Measurements from ENCODE around the gene SHISAL2A. TPM values are rescaled to one million over a fixed set of nuclear protein-coding genes. Genes with fewer than 3 reads are reported as not detected.

SHISAL2A gene
- total RNA-seq, 3 donors from 2014 or later = 0.15 TPM; not detected in 2

- intact Hi-C loops (cut with DNase I; ENCODE audit: low total_unique reads) = no loop called here
- Histone ChIP-seq H3K27ac (no peak overlapping the region), H3K27me3 (no peaks in the 10 kb centered on the region), H3K36me3 (no peaks in the 10 kb centered on the region), H3K4me1 (peaks cover 0 to 5% of the 10 kb centered on the region in 2 donors), H3K4me3 (no peak overlapping the region), H3K9me3 (no peaks in the 10 kb centered on the region)
- DNase-seq (ENCODE audit: low spot score in 2 of 2) = no peak
- no peak for TF ChIP-seq CTCF (IDR thresholded peaks at IDR 0.05)
- TF ChIP-seq POLR2A (IDR thresholded peaks at IDR 0.05) = no peak
- TF ChIP-seq POLR2AphosphoS5 (IDR thresholded peaks at IDR 0.05) = no peak
These were observed 33.7 kb upstream of the SHISAL2A start for GRCh38 chr1:52599236-52599635.

- no peaks in the 10 kb centered on the region for H3K36me3 ChIP-seq
- H3K4me1 ChIP-seq = peaks cover 0 to 5% of the 10 kb centered on the region in 2 donors
- no peak overlapping the region for H3K4me3 ChIP-seq
- H3K27me3 ChIP-seq = no peaks in the 10 kb centered on the region
- intact Hi-C loops (cut with DNase I; ENCODE audit: low total_unique reads) = no loop called here
- TF ChIP-seq POLR2A (IDR thresholded peaks at IDR 0.05) = no peak
- TF ChIP-seq POLR2AphosphoS5 (IDR thresholded peaks at IDR 0.05) = no peak
- TF ChIP-seq CTCF (IDR thresholded peaks at IDR 0.05) = no peak
- H3K27ac ChIP-seq = no peak overlapping the region
- H3K9me3 ChIP-seq = no peaks in the 10 kb centered on the region
- no peak for DNase-seq (ENCODE audit: low spot score in 2 of 2)
These were observed 32.3 kb upstream of the SHISAL2A start for GRCh38 chr1:52600533-52601179.

GRCh38 chr1:52601519-52601918 lies 31.4 kb upstream of the SHISAL2A start:
- H3K9me3 ChIP-seq = no peaks in the 10 kb centered on the region
- no peaks in the 10 kb centered on the region for H3K36me3 ChIP-seq
- H3K27me3 ChIP-seq = no peaks in the 10 kb centered on the region
- TF ChIP-seq POLR2AphosphoS5 (IDR thresholded peaks at IDR 0.05) (no peak), CTCF (IDR thresholded peaks at IDR 0.05) (no peak), POLR2A (IDR thresholded peaks at IDR 0.05) (no peak)
- peaks cover 0 to 5% of the 10 kb centered on the region in 2 donors for H3K4me1 ChIP-seq
- peak overlapping the region in 2 of 3 donors; percentile 67 to 80 for H3K4me3 ChIP-seq
- intact Hi-C loops (cut with DNase I; ENCODE audit: low total_unique reads) = no loop called here
- peak overlapping the region; percentile 85 to 86 for H3K27ac ChIP-seq
- DNase-seq (ENCODE audit: low spot score in 2 of 2) = no peak

GRCh38 chr1:52601991-52602855 lies 30.7 kb upstream of the SHISAL2A start, which contains the start of gene GPX7:
GPX7 (plus strand) TSS chr1:52602371; CDS start chr1:52602410, 39 bp downstream.
- Histone ChIP-seq H3K27me3 (no peaks in the 10 kb centered on the region), H3K4me1 (peaks cover 0 to 5% of the 10 kb centered on the region in 2 donors), H3K27ac (peak within 1 kb of the TSS; percentile 85 to 86), H3K36me3 (no peaks in the 10 kb centered on the region), H3K9me3 (no peaks in the 10 kb centered on the region), H3K4me3 (peak within 1 kb of the TSS; percentile 48 to 80 (median 67))
- intact Hi-C loops (cut with DNase I; ENCODE audit: low total_unique reads) = no loop called here
- DNase-seq (ENCODE audit: low spot score in 2 of 2) = no peak
- TF ChIP-seq CTCF (IDR thresholded peaks at IDR 0.05) = no peak
- TF ChIP-seq POLR2AphosphoS5 (IDR thresholded peaks at IDR 0.05) = no peak
- no peak for TF ChIP-seq POLR2A (IDR thresholded peaks at IDR 0.05)
